NCI-H2107 treated with DMSO at 0.1 percent for 48 hours (cell line): Measurements from ENCODE around the gene TCEA3.
"Not testable (repeated sequence)": the region's sequence is repeated elsewhere in the genome, so short reads cannot be mapped to it uniquely, and the experiment has no call there.

Source experiments
- DNase-seq: peaks from one replicate; lab custom pipeline; 2025; ENCODE audit not compliant: unreplicated experiment; lab: John Stamatoyannopoulos, UW

TCEA3 gene

DNA sequence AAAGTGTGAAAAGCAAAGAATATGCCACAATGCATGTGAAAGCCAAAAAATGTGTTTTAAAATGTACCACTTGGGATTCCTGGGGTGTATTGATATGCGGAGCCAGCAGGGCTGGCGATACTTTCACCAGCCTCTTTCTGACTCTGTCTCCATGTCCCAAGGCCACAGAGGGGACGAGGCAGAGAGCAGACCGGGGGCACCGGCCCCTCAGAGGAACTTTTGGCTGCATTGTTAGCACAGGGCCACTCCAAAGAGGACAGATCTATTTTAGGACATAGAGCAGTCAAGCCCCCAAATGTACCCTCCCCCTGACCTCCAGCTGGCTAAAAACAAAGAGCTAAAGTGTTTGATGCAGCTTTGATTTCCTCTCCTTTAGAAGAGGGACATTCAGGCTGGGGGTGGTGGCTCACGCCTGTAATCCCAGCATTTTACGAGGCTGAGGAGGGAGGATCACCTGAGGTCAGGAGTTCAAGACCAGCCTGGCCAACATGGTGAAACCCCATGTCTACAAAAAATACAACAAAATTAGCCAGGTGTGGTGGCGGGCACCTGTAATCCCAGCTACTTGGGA lies 29.3 kb downstream of the TCEA3 start:
- no peak for DNase-seq

DNA sequence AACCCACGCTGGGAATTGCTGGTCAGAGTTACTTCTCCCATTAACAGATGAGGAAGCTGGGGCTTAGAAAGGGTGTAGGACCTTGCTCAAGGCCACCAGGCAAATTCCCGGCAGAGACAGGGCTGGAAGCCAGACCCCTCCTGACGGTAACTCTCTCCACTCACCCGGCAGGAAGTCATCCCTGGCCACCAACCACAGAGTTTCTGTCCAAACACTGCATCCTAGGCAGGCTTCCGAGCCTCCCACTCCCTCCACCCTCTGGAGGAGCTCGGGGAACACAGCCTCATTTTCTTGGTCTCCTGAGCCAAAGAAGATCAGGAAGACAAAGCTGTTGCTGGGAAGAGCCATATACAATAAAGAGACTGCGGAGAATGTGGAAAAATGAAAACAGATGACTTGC lies 29.9 kb downstream of the TCEA3 start:
- no peak for DNase-seq

DNA sequence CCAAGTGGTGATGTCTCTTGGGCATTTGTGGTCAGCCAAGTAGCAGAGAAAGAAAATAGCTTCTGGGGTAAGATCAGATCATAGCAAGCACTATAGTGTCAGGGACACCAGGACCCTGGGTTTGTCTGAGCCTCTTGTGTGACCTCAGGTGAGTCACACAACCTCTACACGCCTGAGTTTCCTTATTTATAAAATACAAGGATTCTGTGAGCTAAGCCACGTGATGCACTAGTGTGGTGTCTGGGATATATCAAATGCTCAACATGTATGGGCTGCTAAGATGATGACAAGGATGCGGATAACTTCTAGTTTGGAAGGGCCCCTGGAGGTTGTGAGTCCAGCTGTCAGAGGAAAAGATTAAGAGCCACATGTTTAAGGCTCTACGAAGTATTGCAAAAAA lies 30.4 kb downstream of the TCEA3 start:
- DNase-seq: no peak

DNA sequence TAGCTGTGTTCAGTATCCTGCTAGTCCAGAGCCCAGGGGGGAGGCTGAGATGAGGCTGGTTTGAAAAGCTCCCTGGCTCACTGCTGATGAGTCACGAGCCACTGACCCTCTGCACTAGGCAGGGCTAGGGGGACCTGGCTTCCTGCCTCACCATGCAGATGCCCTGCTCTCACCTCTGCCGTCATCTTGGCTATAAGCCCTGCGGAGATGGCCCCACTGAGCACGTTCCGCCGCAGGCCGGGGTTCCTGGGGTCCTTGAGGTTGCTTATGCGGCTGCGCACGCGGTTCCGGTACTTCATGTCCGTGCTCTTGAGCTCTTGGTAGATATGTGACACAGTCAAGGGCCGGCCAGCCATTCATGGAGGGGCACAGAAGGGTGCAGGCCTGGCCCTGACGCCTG lies 30.8 kb downstream of the TCEA3 start:
- no peak for DNase-seq

DNA sequence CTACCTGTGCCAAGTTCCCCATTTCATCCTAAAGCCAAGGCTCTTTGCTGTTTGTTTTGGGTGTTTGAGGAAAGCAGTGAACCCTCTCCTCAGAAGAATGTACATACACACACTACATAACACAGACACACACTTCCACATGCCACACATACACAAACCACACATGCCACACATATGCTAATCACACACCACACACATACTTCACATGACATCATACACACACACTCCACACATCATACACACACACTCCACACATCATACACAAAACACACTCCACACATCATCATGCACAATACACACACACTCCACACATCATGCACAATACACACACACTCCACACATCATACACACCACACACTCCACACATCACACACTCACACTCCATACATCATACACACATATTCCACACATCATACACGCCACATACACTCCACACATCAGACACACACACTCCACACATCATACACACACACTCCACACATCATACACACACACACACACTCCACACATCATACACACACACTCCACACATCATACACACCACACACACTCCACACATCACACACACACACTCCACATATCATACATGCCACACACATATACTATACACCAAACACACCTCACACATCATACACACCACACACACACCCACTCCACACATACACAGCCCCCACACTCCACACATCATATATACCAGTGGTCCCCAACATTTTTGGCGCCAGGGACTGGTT lies 32.3 kb downstream of the TCEA3 start:
- DNase-seq: no peak

DNA sequence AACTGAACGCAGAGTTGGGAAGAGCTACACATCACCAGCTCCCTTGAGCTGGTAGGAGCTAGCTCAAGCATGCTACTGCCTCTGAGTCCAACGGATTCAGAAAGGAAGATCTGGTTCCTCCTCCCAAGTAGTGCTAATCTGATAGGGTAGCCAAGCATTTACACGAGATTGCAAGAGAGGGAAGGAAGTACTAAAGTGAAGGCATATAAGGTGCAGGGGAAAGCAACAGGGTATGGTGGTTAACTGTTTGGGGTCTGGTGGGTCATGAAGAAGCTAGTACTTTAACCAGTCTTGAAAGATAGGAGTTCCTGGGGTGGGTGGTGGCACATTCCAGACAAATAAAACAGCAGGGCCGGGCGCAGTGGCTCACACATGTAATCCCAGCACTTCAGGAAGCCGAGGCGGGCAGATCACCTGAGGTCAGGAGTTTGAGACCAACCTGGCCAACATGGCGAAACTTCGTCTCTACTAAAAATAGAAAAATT lies 34.7 kb downstream of the TCEA3 start:
- no peak for DNase-seq

DNA sequence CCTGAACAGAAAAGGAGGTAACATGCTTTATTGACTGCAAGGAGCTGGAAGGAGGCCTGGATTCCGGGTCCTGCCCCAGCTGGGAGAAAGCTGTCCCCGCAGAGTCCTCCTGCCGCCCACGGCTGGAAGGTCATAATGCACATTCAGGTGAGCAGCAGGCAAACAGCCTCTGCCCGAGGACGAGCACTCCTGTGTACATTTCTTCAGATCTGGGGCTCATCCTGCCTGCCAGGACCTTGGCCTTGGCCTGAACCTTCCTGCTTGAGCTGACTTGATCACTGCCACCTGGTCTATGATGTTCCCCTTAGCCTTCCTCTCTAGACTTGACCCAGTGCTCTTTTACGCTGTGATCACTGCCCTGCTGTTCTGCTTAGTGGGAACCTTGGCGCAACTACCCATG lies 37.1 kb downstream of the TCEA3 start:
- no peak for DNase-seq

DNA sequence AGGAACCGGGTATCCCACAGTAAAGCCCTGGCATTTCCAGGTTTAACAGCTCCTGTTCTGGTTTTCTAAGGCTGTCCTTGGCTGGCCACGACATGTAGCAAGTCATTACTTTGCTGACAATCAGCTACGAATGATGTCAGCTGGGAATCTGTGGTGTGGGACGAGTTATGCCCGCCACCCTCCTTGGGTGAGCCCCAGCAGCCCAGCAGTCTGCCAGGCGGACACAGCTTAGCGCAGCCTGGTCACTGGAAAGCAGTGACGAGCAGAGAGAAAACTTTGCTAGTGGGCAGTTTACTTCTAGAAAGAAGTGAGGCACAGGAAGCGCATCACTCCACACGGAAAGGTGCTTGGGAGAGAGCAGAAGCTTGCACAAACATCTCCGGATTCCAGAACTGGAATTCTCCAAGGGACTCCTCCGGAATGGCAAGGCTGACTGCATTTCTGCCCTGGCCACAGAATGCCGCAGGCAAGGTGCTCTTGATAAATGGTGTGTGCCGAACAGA lies 39.4 kb downstream of the TCEA3 start:
- DNase-seq: no peak

DNA sequence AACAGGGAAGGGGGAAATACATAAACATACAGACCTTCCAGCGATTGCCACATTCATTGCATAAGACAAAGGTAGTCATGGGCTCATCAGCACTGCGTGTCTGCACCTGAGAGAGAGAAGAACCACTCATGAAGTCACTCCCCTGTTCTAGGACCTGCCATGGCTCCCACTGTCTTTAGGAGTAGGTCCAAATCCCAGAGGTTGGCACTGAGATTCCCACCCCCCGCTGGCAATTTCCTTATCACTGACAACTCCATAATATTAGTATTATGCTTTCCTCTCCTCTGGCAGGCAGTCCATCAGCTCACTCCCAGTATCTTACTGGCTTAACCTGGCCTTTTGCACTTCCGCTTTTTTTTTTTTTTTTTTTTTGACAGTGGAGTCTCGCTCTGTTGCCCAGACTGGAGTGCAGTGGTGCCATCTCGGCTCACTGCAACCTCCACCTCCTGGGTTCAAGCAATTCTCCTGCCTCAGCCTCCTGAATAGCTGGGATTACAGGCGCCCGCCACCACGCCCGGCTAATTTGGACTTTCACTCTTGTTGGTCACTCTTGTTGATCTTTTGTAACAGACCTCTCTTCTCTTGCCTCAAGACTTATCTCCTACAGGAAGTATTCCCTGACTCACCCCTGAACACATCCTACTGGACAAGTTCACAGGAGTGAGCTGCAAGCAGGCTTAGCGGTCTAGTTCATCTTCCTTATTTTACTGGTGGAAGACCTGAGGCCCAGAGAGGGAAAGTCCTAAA lies 40.1 kb downstream of the TCEA3 start:
- DNase-seq: no peak

DNA sequence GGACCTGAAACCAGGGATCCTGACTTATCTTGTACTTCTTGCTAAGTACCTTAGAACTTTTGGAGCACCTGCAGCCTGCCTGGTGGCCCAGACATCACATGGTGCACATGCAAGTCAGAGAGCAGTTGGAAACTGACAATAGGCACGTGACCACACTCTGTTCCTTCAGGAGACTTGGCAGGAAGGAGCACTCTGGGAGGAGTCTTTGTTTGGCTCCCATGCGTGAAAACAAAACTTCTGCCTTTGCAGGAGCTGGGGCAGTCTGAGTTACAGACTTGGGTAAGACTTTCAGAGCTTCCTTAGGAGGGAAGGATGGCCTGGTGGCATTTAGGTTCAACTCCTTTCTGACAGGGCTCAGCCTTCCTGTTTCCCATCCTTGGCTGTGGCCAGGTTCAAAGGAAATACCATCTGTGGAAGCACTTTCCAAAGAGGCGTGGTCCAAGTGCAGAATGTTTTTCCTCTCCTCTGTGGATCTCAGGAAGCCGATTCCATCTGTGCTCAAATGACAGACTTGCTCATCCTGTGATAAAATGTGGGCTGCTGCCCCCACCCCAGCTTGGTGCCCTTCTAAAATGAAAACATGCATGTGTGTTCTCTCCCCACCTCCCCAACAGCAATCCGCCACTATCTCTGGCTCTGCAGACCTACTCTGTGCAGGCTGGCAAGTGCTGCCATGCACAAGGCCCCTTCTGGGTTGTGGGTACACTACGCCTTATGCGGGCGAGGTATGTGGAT lies 40.8 kb downstream of the TCEA3 start:
- no peak for DNase-seq

DNA sequence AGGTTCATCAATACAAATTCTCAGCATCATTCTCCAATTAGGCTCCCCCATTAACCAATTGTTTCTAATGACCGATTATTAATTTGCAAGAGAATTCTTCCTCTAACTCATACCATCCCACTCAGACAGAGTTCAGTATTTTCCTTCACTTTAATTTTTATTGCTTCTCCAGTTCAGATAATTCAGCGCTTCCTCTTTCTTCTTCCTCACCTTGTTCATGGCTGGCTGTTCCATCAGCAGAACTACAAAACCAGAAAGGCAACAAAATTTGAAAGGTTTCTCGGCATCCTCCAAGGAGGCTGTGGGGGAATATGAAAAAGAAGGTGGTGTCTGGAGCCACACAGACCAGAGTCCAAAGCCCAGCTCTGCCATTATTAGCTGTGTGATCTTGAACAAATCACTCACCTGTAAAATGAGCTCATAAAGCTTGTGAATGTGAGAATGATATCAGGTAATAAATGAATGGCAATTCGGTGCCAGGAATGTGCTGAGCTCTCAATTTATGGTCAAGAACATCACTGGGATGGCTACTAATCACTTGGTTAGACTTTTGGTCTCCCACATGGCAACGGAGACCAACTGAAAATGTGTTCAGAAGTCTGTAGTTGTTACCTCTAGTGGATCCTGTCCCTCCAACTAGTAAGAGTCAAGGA lies 43.2 kb downstream of the TCEA3 start:
- DNase-seq: no peak

DNA sequence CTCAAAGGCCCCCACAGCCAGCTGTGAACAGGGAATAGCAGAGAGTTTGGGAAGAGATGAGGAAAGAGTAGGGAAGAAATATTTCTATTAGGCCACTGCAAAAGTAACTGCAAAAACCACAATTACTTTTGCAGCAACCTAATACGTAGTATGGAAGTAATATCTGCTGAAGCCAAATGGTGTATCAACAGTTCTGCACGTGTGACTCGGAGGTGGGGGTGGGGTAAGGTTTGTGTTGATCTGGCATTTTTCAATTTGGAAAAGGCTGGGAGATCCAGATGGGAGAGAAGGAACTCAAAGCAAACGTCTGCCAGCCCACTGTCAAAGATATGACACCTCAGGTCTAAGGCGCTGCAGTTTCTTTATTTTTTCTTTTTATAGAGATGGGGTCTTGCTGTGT lies 43.8 kb downstream of the TCEA3 start:
- no peak for DNase-seq

DNA sequence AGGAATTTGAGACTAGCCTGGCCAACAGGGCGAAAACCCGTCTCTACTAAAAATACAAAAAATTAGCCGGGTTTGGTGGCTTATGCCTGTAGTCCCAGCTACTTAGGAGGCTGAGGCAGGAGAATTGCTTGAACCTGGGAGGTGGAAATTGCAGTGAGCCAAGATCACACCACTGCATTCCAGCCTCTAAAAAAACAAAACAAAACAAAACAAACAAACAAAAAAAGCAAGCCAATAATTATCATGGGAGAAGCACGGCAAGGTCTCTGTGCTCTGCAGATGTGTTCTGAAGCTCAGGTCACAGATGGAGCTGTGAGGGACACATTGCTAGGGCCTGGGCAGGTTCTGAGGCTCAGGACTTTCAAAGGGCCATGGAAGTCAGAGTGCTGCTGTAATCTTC lies 44.3 kb downstream of the TCEA3 start:
- not testable (repeated sequence) for DNase-seq

DNA sequence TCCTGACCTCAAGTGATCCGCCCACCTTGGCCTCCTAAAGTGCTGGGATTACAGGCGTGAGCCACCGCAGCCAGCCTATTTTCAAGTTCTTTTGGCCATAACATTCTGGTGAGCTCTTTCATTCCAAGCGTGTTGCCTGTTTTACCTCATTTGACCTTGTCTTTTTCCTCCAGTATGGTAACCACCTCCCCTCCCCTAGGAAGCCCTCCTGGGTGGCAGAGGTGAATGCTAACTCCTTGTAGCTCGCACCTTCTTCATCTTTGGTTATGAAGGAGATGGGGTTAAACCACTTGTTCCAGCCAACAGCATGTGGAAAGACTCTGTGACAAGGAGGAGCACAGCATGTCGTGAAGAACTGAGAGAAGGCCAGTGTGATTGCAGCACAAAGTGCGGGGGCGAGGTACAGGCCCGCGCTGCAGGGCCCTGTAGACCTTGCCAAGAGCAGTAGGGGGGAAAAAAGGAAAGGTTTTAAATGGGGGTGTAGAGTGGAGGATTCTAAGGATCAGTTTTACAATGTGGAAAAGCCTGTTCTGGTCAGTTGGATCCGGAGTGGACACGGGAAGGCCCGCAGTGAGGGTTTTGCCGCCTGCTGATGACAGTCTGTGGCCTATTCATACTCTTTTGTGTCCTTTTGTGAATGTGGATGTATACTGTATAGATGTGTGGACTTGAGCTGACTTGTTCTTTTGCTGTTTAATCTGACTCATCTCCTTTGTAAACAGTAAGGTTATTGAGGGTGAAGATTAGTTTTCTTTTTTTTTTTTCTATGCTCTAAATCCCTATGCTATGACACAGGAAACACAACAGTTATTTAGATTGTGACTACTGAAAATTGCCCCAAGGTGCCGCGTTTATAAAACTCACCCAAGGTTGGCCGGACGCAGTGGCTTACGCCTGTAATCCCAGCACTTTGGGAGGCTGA lies 47.4 kb downstream of the TCEA3 start:
- no peak for DNase-seq

DNA sequence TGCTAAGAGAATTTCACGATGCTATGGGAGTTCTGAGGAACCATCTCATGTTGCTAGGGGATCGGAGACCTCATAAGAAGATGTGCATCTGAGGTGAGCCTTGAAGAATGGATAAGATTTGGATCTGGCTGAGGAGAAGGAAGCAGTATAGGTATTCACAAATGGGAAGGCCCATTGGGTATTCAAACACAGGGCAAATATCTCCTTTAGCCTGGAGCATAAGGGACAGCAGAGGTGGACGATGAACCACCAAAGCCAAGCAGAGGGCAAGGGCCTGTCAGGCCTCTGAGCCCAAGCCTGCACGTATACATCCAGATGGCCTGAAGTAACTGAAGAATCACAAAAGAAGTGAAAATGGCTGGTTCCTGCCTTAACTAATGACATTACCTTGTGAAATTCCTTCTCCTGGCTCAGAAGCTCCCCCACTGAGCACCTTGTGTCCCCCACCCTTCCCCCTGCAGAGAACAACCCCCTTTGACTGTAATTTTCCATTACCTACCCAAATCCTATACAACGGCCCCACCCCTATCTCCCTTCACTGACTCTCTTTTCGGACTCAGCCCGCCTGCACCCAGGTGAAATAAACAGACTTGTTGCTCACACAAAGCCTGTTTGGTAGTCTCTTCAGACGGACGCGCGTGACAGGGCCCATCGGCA lies 50.3 kb downstream of the TCEA3 start:
- not testable (repeated sequence) for DNase-seq

DNA sequence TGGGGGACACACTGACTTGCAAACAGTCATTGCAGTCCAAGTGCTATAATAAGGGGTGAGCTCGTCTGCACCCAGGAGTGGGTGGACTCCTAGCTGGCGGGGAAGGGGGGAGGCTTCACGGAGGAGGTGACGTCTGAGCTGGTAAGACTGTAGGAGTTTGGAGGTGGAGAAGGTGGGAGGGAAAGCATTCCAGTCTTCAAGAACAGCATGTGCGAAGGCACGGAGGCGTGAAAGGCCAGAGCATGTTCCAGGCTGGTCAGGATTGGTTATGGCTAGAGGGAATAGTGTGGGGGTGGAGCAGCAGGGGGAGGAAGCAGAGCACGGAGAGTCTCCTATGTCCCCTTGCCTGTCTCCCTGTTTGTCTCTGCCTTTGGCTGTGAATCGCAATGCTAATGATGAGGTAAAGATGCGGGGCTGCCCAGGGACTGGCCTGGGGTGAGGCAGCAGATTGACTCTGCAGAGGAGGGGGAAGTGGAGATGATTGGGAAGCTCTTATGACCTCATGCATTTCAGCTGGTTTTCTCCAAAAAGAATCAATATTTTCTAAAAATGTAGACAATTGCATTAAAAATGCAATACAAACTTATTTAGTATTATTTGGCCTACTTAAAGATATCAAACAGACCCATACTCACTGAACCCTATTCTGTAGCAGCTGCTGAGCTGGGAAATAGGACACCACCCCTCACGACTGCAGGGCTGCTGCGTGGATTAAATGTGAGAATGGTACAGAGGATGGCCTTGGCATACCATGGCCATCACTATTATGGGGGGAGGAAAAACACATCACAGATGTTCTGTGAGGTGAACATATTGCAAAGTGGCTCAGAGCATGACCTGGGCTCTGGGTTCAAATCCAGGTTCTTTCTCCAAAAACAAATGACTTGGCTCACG lies 52.3 kb downstream of the TCEA3 start:
- DNase-seq: no peak

DNA sequence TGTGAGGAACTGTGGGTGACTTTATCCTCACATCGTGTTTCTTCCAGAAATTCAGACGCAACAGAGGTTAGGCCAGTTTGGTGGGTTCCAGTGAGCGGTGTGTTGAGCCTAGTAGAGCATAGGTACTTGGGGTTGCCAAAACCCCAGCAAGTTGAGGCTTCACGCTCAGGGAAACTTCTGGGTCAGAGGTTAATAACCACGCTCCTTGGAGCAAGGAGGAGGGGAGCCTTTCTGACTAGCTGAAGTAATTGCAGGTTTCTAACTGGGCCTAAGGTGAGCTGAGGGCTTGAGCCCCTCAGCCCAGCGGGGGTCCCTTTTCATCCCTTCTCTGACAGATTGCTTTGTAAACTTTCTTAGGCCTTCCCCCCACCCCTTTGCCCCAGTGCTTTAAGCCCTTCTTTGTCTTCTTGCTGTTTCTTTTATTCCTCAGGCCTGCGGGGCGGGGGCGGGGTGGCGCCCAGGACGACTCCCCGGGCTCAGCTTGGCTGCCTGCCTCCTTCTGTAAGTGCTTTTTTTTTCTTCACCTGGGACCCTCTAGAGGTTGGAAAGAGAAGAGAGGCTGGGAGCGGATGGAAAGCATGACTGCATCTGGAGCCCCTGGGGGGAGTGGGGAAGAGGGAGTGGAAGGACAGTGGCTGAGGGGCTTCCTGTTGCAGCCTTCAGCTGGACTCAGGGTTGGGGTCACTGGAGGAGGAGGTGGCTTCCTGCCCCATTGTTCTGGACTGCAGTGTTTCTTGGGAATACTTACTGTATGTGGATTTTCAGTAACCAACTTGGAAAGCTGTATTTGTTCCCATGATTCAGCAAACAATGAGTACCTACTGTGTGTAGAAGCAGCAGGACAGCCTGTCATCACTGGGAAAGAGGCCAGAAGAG lies 53.6 kb downstream of the TCEA3 start:
- no peak for DNase-seq
